IMR-90 (cell line): ENCODE data around the gene NTN4. TPM values are rescaled to one million over a fixed set of nuclear protein-coding genes. Genes with fewer than 3 reads are reported as not detected.

Experiments
- ATAC-seq: fragments of 200-7000 bp; cut with Tn5 transposase; 2 replicates; pipeline ENCODE4 v1.9.1; 2020; ENCODE audit warnings: low read depth, mild to moderate bottlenecking, moderate library complexity
- BruUV-seq: library from RNA; stranded (reverse); fragments of 400-500 nt; replicated peaks from 2 replicates; lab custom pipeline; 2021; lab: Mats Ljungman, UMichigan
- CTCF ChIA-PET: fragments of 300-600 bp; formaldehyde crosslinking; extraction: SDS; loops from one replicate; lab custom pipeline; 2021; ENCODE audit warnings: antibody characterized with exemption; lab: Yijun Ruan, JAX
- POLR2A ChIA-PET: fragments of 300-600 bp; sonication (Branson Sonifier 250); formaldehyde crosslinking; loops from one replicate; lab custom pipeline; 2022; ENCODE audit warnings: antibody characterized with exemption; ENCODE audit not compliant: unreplicated experiment; lab: Charles Lee
- DNase-seq: peaks from one replicate; pipeline ENCODE4 v3.0.0; 2013
- H2AFZ ChIP-seq: replicated peaks from 2 replicates; pipeline ENCODE3; 2013; ENCODE audit warnings: low read length, mild to moderate bottlenecking; ENCODE audit not compliant: poor library complexity
- H2AK5ac ChIP-seq: 2 replicates; pipeline ENCODE4 v1.6.1; 2013; ENCODE audit warnings: low read depth, low read length, inconsistent platforms
- H2AK9ac ChIP-seq: replicated peaks from 2 replicates; pipeline ENCODE3; 2013; ENCODE audit warnings: mild to moderate bottlenecking, low read depth, low read length, moderate library complexity; ENCODE audit not compliant: poor library complexity
- H2BK120ac ChIP-seq: 2 replicates; pipeline ENCODE4 v1.6.1; 2013; ENCODE audit warnings: low read depth, low read length, inconsistent platforms
- H2BK15ac ChIP-seq: 3 replicates; pipeline ENCODE4 v1.6.1; 2013; ENCODE audit warnings: low read depth, low read length, inconsistent platforms
- H2BK20ac ChIP-seq: 2 replicates; pipeline ENCODE4 v1.6.1; 2013; ENCODE audit warnings: low read depth, mild to moderate bottlenecking, inconsistent platforms, low read length, moderate library complexity
- H2BK5ac ChIP-seq: 2 replicates; pipeline ENCODE4 v1.6.1; 2013; ENCODE audit warnings: mild to moderate bottlenecking, low read depth, low read length, inconsistent platforms; ENCODE audit not compliant: poor library complexity, severe bottlenecking
- H3K14ac ChIP-seq: replicated peaks from 2 replicates; pipeline ENCODE4 v1.6.1; 2013; ENCODE audit warnings: low read depth, low read length, inconsistent platforms
- H3K18ac ChIP-seq: 2 replicates; pipeline ENCODE4 v1.6.1; 2013; ENCODE audit warnings: low read depth, low read length, control low read depth
- H3K23ac ChIP-seq: 2 replicates; pipeline ENCODE4 v1.6.1; 2013; ENCODE audit warnings: low read depth, low read length, inconsistent platforms
- H3K27ac ChIP-seq: 2 replicates; pipeline ENCODE4 v1.5.1; 2013; ENCODE audit warnings: mild to moderate bottlenecking, control low read depth, low read length; ENCODE audit not compliant: insufficient read depth
- H3K27me3 ChIP-seq: 2 replicates; pipeline ENCODE4 v1.6.1; 2013; ENCODE audit warnings: low read length; ENCODE audit not compliant: control insufficient read depth, insufficient read depth
- H3K36me3 ChIP-seq: 2 replicates; pipeline ENCODE4 v1.6.1; 2013; ENCODE audit warnings: low read length, mixed read lengths; ENCODE audit not compliant: control insufficient read depth, insufficient read depth
- H3K4ac ChIP-seq: 2 replicates; pipeline ENCODE4 v1.6.1; 2013; ENCODE audit warnings: low read depth, low read length, inconsistent platforms
- H3K4me1 ChIP-seq: 2 replicates; pipeline ENCODE4 v1.6.1; 2013; ENCODE audit warnings: low read length, mixed read lengths; ENCODE audit not compliant: control insufficient read depth, insufficient read depth
- H3K4me2 ChIP-seq: 2 replicates; pipeline ENCODE4 v1.6.1; 2013; ENCODE audit warnings: low read depth, mild to moderate bottlenecking, control low read depth, low read length, moderate library complexity
- H3K4me3 ChIP-seq: 2 replicates; pipeline ENCODE4 v1.5.1; 2013; ENCODE audit warnings: low read depth, mild to moderate bottlenecking, control low read depth, low read length, moderate library complexity; ENCODE audit not compliant: insufficient read depth
- H3K56ac ChIP-seq: 2 replicates; pipeline ENCODE4 v1.6.1; 2013; ENCODE audit warnings: low read length, inconsistent platforms; ENCODE audit not compliant: insufficient read depth; ENCODE audit errors: extremely low read depth
- H3K79me1 ChIP-seq, 2 experiments: 2 replicates each; pipeline ENCODE4 v1.6.1; 2013; ENCODE audit warnings: low read length in 2 of 2, inconsistent platforms in 1 of 2, low read depth in 1 of 2
- H3K9ac ChIP-seq: 2 replicates; pipeline ENCODE4 v1.6.1; 2013; ENCODE audit warnings: low read depth, low read length, control low read depth
- H3K9me1 ChIP-seq: 2 replicates; pipeline ENCODE4 v1.6.1; 2013; ENCODE audit warnings: low read length, inconsistent platforms; ENCODE audit not compliant: insufficient read depth
- H3K9me3 ChIP-seq: 2 replicates; pipeline ENCODE4 v1.6.1; 2013; ENCODE audit warnings: low read length; ENCODE audit not compliant: control insufficient read depth, insufficient read depth
- H4K20me1 ChIP-seq: 2 replicates; pipeline ENCODE4 v1.6.1; 2013; ENCODE audit warnings: low read length, inconsistent platforms; ENCODE audit not compliant: insufficient read depth
- H4K5ac ChIP-seq: 2 replicates; pipeline ENCODE4 v1.6.1; 2013; ENCODE audit warnings: mild to moderate bottlenecking, low read depth, low read length, control low read depth
- H4K8ac ChIP-seq, 2 experiments: 2 replicates each; pipeline ENCODE4 v1.6.1; 2013; ENCODE audit warnings: low read depth in 2 of 2, low read length in 2 of 2, control low read depth in 1 of 2, inconsistent platforms in 1 of 2
- H4K91ac ChIP-seq: 2 replicates; pipeline ENCODE4 v1.6.1; 2013; ENCODE audit warnings: low read depth, low read length, inconsistent platforms; ENCODE audit not compliant: insufficient read depth
- CTCF ChIP-seq: conservative IDR thresholded peaks from 2 replicates; pipeline ENCODE4 v1.5.1; 2012; ENCODE audit warnings: mild to moderate bottlenecking, low read depth, low read length, improper control_type of control experiment
- NFE2L2 ChIP-seq: fragments of 150-350 bp; IDR thresholded peaks from 2 replicates; pipeline ENCODE4 v1.6.1; 2016; ENCODE audit warnings: low read depth, mild to moderate bottlenecking, low read length
- RCOR1 ChIP-seq: IDR thresholded peaks from 2 replicates; pipeline ENCODE4 v1.6.1; 2012; ENCODE audit warnings: mild to moderate bottlenecking, low read length, improper control_type of control experiment; ENCODE audit not compliant: insufficient replicate concordance
- RFX5 ChIP-seq: IDR thresholded peaks from 2 replicates; pipeline ENCODE4 v1.8.0; 2012; ENCODE audit warnings: low read depth, mild to moderate bottlenecking, low read length, moderate library complexity
- SMC3 ChIP-seq: fragments of 150-350 bp; IDR thresholded peaks from 2 replicates; pipeline ENCODE4 v1.6.1; 2016; ENCODE audit warnings: low read depth, mild to moderate bottlenecking, antibody characterized with exemption, low read length, moderate library complexity
- WGBS, 2 experiments: methylation state at CpG; one replicate each; pipeline versions ENCODE4 v1.1.5 to v1.1.7; 2013; ENCODE audit warnings: missing lambda C conversion rate in 2 of 2; ENCODE audit not compliant: insufficient read length in 1 of 2; ENCODE audit errors: extremely low coverage in 2 of 2; 5-methylcytosine and 5-hydroxymethylcytosine counted together
- dilution Hi-C: fragments of 300-500 bp; cut with HindIII; formaldehyde crosslinking; loops from one replicate; pipeline ENCODE4 v1.14.3; 2018; ENCODE audit warnings: low sequenced_read_pairs; ENCODE audit not compliant: unreplicated experiment
- in situ Hi-C: fragments of 300-500 bp; cut with MboI; formaldehyde crosslinking; loops from 3 replicates; pipeline ENCODE4 v1.14.3; 2019; ENCODE audit warnings: low sequenced_read_pairs, inconsistent platforms, mixed read lengths
- intact Hi-C: fragments of 100-400 bp; cut with micrococcal nuclease; formaldehyde crosslinking; loops from 2 replicates; pipeline ENCODE4 v1.10.0; 2022
- polyA plus RNA-seq, 3 experiments: library from polyadenylated mRNA; depleted of rRNA; stranded (reverse); fragments of >200 nt; gene quantifications; 2 replicates each; pipeline ENCODE4 v1.2.3, GENCODE V29; 2012; ENCODE audit warnings: low replicate concordance in 1 of 3
- total RNA-seq: library from RNA; depleted of rRNA; stranded (reverse); fragments of >200 nt; gene quantifications from 2 replicates; pipeline ENCODE4 v1.2.3, GENCODE V29; 2012

The NTN4 gene
- total and polyA plus RNA-seq, 2 of the 4 experiments (the other 2 are of a cell fraction): 54.6 to 56.6 TPM

GRCh38 chr12:95796225-95796981 is 5.8 kb upstream of the NTN4 start:
- ATAC-seq (peak; percentile 32; the same call in 1 of the 2 replicates), DNase-seq (no peak)
- no peaks in the 10 kb centered on the region for H4K20me1 ChIP-seq
- H3K23ac ChIP-seq: no peak overlapping the region; the same call in none of the 2 replicates
- H2AK9ac ChIP-seq: no peak overlapping the region
- H2BK5ac ChIP-seq: no peak overlapping the region
- in situ Hi-C loops: no loop called here
- H3K4me1 ChIP-seq: peaks cover 2% of the 10 kb centered on the region; the same call in 1 of the 2 replicates
- H3K36me3 ChIP-seq: no peaks in the 10 kb centered on the region
- no peak overlapping the region for H3K27ac ChIP-seq
- H3K27me3 ChIP-seq: peaks cover 5% of the 10 kb centered on the region
- ChIA-PET POLR2A (no interaction called here), CTCF (no interaction called here)
- intact Hi-C loops: no loop called here
- BruUV-seq: no TSS peak
- H2AFZ ChIP-seq: no peak overlapping the region
- H3K4me2 ChIP-seq: no peak overlapping the region
- H2BK15ac ChIP-seq: no peak overlapping the region; the same call in 2 of the 3 replicates
- no peak overlapping the region for H2BK120ac ChIP-seq
- H3K18ac ChIP-seq: no peak overlapping the region
- WGBS, 2 experiments: no CpG with 5 or more reads among the region's 4 CpGs
- H3K56ac ChIP-seq: no peak overlapping the region
- no peak overlapping the region for H4K8ac ChIP-seq
- no peaks in the 10 kb centered on the region for H3K9me3 ChIP-seq
- dilution Hi-C loops: no loop called here
- no peak overlapping the region for H4K5ac ChIP-seq
- H3K79me1 ChIP-seq: no peaks in the 10 kb centered on the region
- no peak overlapping the region for H4K91ac ChIP-seq
- H3K14ac ChIP-seq: 0 out of 2 replicates have a peak overlapping the region, but pooled peaks have one; percentile 32
- TF ChIP-seq CTCF (no peak), SMC3 (no peak), RFX5 (no peak), RCOR1 (no peak), NFE2L2 (no peak)
- H2BK20ac ChIP-seq: peak overlapping the region; percentile 69; the same call in 1 of the 2 replicates
- H2AK5ac ChIP-seq: peak overlapping the region; percentile 17; the same call in 1 of the 2 replicates
- H3K9me1 ChIP-seq: peaks cover 5% of the 10 kb centered on the region
- no peak overlapping the region for H3K4me3 ChIP-seq
- 0 out of 2 replicates have a peak overlapping the region, but pooled peaks have one; percentile 29 for H3K4ac ChIP-seq
- H3K9ac ChIP-seq: no peak overlapping the region
